HEK293 (cell line): ENCODE results near the gene TRIM47.

Experiments used
- CTCF ChIA-PET: fragments of 350-600 bp; formaldehyde crosslinking; extraction: SDS; loops from one replicate; lab custom pipeline; 2021; ENCODE audit warnings: antibody characterized with exemption; lab: Yijun Ruan, JAX
- POLR2A ChIA-PET: fragments of 300-600 bp; formaldehyde crosslinking; extraction: SDS; loops from one replicate; lab custom pipeline; 2020; ENCODE audit warnings: antibody characterized with exemption, inconsistent platforms; lab: Yijun Ruan, JAX
- H3K27ac ChIP-seq: fragments of 200-500 bp; sonication (Bioruptor generic); 2 replicates; pipeline ENCODE4 v1.5.1; 2014; ENCODE audit warnings: low read depth, low read length, control low read depth, inconsistent platforms; ENCODE audit errors: extremely low read depth
- H3K36me3 ChIP-seq, 2 experiments: fragments of 200-500 bp in 1 of 2; sonication (Bioruptor generic) in 1 of 2; 1 replicate in 1 of 2; 2 replicates in 1 of 2; pipeline ENCODE4 v1.5.1; 2014 to 2017; ENCODE audit warnings: inconsistent platforms in 2 of 2, low read length in 2 of 2; ENCODE audit not compliant: control insufficient read depth in 2 of 2, insufficient read depth in 1 of 2
- H3K4me1 ChIP-seq: fragments of 200-500 bp; sonication (Bioruptor generic); 2 replicates; pipeline ENCODE4 v1.5.1; 2014; ENCODE audit warnings: mild to moderate bottlenecking, low read length, inconsistent platforms; ENCODE audit not compliant: control insufficient read depth, insufficient read depth
- H3K4me3 ChIP-seq: 2 replicates; pipeline ENCODE4 v1.5.1; 2011; ENCODE audit warnings: low read depth, mild to moderate bottlenecking, control low read depth, low read length, moderate library complexity
- H3K9me3 ChIP-seq: fragments of 200-500 bp; sonication (Bioruptor generic); 2 replicates; pipeline ENCODE4 v1.5.1; 2014; ENCODE audit warnings: low read depth, low read length, inconsistent platforms; ENCODE audit not compliant: control insufficient read depth, insufficient read depth
- AEBP2 ChIP-seq: fragments of 450-650 bp; formaldehyde crosslinking; IDR thresholded peaks from 2 replicates; pipeline ENCODE4 v1.5.1; 2016; ENCODE audit warnings: missing biosample characterization, missing genetic modification characterization, borderline replicate concordance
- HOXA7 ChIP-seq: sonication (generic); formaldehyde crosslinking; IDR thresholded peaks from 2 replicates; pipeline ENCODE4 v1.8.1; 2022; ENCODE audit warnings: missing genetic modification reagents, borderline replicate concordance
- KLF1 ChIP-seq: fragments of 450-650 bp; formaldehyde crosslinking; IDR thresholded peaks from 2 replicates; pipeline ENCODE4 v1.5.1; 2016; ENCODE audit warnings: missing biosample characterization, missing genetic modification characterization
- KLF17 ChIP-seq: fragments of 450-650 bp; formaldehyde crosslinking; IDR thresholded peaks from 2 replicates; pipeline ENCODE4 v1.5.1; 2016; ENCODE audit warnings: missing biosample characterization, missing genetic modification characterization
- PRDM4 ChIP-seq: fragments of 450-650 bp; formaldehyde crosslinking; IDR thresholded peaks from 2 replicates; pipeline ENCODE4 v1.5.1; 2017; ENCODE audit warnings: missing biosample characterization, missing genetic modification characterization
- SCRT2 ChIP-seq: fragments of 450-650 bp; formaldehyde crosslinking; IDR thresholded peaks from 2 replicates; pipeline ENCODE4 v1.5.1; 2016; ENCODE audit warnings: missing biosample characterization, missing genetic modification characterization
- SP7 ChIP-seq: fragments of 450-650 bp; formaldehyde crosslinking; IDR thresholded peaks from 2 replicates; pipeline ENCODE4 v1.5.1; 2016; ENCODE audit warnings: missing biosample characterization, missing genetic modification characterization
- ZBTB1 ChIP-seq: fragments of 450-650 bp; formaldehyde crosslinking; IDR thresholded peaks from 2 replicates; pipeline ENCODE4 v1.5.1; 2016; ENCODE audit warnings: missing biosample characterization, missing genetic modification characterization
- ZBTB26 ChIP-seq: fragments of 450-650 bp; formaldehyde crosslinking; optimal IDR thresholded peaks from 2 replicates; pipeline ENCODE3; 2016; ENCODE audit warnings: missing biosample characterization, mild to moderate bottlenecking, missing genetic modification characterization
- ZBTB8A ChIP-seq: fragments of 450-650 bp; formaldehyde crosslinking; IDR thresholded peaks from 2 replicates; pipeline ENCODE4 v1.5.1; 2016; ENCODE audit warnings: missing biosample characterization, missing genetic modification characterization
- ZFHX2 ChIP-seq: fragments of 450-650 bp; formaldehyde crosslinking; conservative IDR thresholded peaks from 2 replicates; pipeline ENCODE4 v1.5.1; 2016; ENCODE audit warnings: missing biosample characterization, missing genetic modification characterization
- ZNF146 ChIP-seq: fragments of 450-650 bp; formaldehyde crosslinking; IDR thresholded peaks from 2 replicates; pipeline ENCODE4 v1.5.1; 2016; ENCODE audit warnings: missing biosample characterization, missing genetic modification characterization
- ZNF169 ChIP-seq: fragments of 450-650 bp; formaldehyde crosslinking; IDR thresholded peaks from 2 replicates; pipeline ENCODE4 v1.5.1; 2016; ENCODE audit warnings: missing biosample characterization, missing genetic modification characterization
- ZNF174 ChIP-seq: fragments of 450-650 bp; formaldehyde crosslinking; IDR thresholded peaks from 2 replicates; pipeline ENCODE4 v1.5.0; 2017; ENCODE audit warnings: missing biosample characterization, mild to moderate bottlenecking, missing genetic modification characterization
- ZNF221 ChIP-seq: fragments of 450-650 bp; formaldehyde crosslinking; IDR thresholded peaks from 2 replicates; pipeline ENCODE4 v1.5.1; 2017; ENCODE audit warnings: missing biosample characterization, missing genetic modification characterization, borderline replicate concordance
- ZNF248 ChIP-seq: fragments of 450-650 bp; formaldehyde crosslinking; IDR thresholded peaks from 2 replicates; pipeline ENCODE4 v1.5.1; 2017; ENCODE audit warnings: missing biosample characterization, missing genetic modification characterization
- ZNF311 ChIP-seq: fragments of 450-650 bp; formaldehyde crosslinking; IDR thresholded peaks from 2 replicates; pipeline ENCODE4 v1.5.1; 2017; ENCODE audit warnings: missing biosample characterization, missing genetic modification characterization, borderline replicate concordance
- ZNF350 ChIP-seq: fragments of 450-650 bp; formaldehyde crosslinking; IDR thresholded peaks from 2 replicates; pipeline ENCODE4 v1.5.0; 2017; ENCODE audit warnings: missing biosample characterization, mild to moderate bottlenecking, missing genetic modification characterization
- ZNF626 ChIP-seq: fragments of 450-650 bp; sonication (Bioruptor Pico); formaldehyde crosslinking; IDR thresholded peaks from 2 replicates; pipeline ENCODE4 v1.5.1; 2018; ENCODE audit warnings: missing biosample characterization, missing genetic modification characterization, inconsistent platforms
- ZNF629 ChIP-seq: fragments of 450-650 bp; formaldehyde crosslinking; IDR thresholded peaks from 2 replicates; pipeline ENCODE4 v1.5.1; 2017; ENCODE audit warnings: missing biosample characterization, missing genetic modification characterization
- ZNF654 ChIP-seq: fragments of 450-650 bp; formaldehyde crosslinking; IDR thresholded peaks from 2 replicates; pipeline ENCODE4 v1.5.1; 2016; ENCODE audit warnings: low read depth, missing biosample characterization, missing genetic modification characterization
- ZNF670 ChIP-seq: fragments of 450-650 bp; formaldehyde crosslinking; IDR thresholded peaks from 2 replicates; pipeline ENCODE4 v1.5.1; 2016; ENCODE audit warnings: missing biosample characterization, missing genetic modification characterization, low read depth
- ZSCAN30 ChIP-seq: fragments of 450-650 bp; IDR thresholded peaks from 2 replicates; pipeline ENCODE4 v1.5.1; 2018; ENCODE audit warnings: missing biosample characterization, mild to moderate bottlenecking, missing genetic modification characterization, moderate library complexity

The TRIM47 gene

GRCh38 chr17:75909051-75909811, 30.9 kb upstream of the TRIM47 start:
- Histone ChIP-seq H3K27ac (peak overlapping the region; percentile 17; the same call in 1 of the 2 replicates), H3K36me3 (peaks cover 13 to 47% of the 10 kb centered on the region in 2 experiments; a peak in 2 of 3 replicates), H3K4me1 (no peaks in the 10 kb centered on the region; the same call in 1 of the 2 replicates), H3K4me3 (no peak overlapping the region), H3K9me3 (no peaks in the 10 kb centered on the region)
- ChIA-PET POLR2A (interaction anchor here (0.6 to 1.5 kb wide), 2 partner anchors 54 to 480 kb away, joined by 3 read pairs; partner anchors contain the start of gene WBP2), CTCF (interaction anchor here (2.3 to 11.4 kb wide), 3 partner anchors 18 to 104 kb away, joined by 9 to 224 read pairs (median 13); partner anchors contain the start of gene CDK3)
- TF ChIP-seq ZNF629 (tag by site-specific recombination): no peak
- TF ChIP-seq ZSCAN30 (tag by site-specific recombination): no peak
- no peak for TF ChIP-seq AEBP2 (tag by site-specific recombination)
- no peak for TF ChIP-seq ZFHX2
- no peak for TF ChIP-seq ZBTB26
- no peak for TF ChIP-seq HOXA7 (CRISPR knock-in tag)
- no peak for TF ChIP-seq ZNF670 (tag by site-specific recombination)
- no peak for TF ChIP-seq ZNF626 (tag by site-specific recombination)
- no peak for TF ChIP-seq ZNF654 (tag by site-specific recombination)
- TF ChIP-seq ZNF350: no peak
- TF ChIP-seq SCRT2: no peak
- no peak for TF ChIP-seq PRDM4
- no peak for TF ChIP-seq ZNF169 (tag by site-specific recombination)

- H3K9me3 ChIP-seq: no peaks in the 10 kb centered on the region
- H3K27ac ChIP-seq: no peak overlapping the region
- POLR2A ChIA-PET: no interaction called here
- peaks cover 7% of the 10 kb centered on the region for H3K4me1 ChIP-seq
- CTCF ChIA-PET: interaction anchor here (0.6 to 11.4 kb wide), 4 partner anchors 8 to 94 kb away, joined by 3 to 224 read pairs (median 10); partner anchors contain the start of gene CDK3
- H3K36me3 ChIP-seq: peaks cover 14 to 38% of the 10 kb centered on the region in 2 experiments; a peak in 2 of 3 replicates
- no peak overlapping the region for H3K4me3 ChIP-seq
- peak; percentile 74 for TF ChIP-seq SP7
- no peak for TF ChIP-seq ZNF311 (tag by site-specific recombination)
- peak; percentile 55 for TF ChIP-seq ZBTB8A (tag by site-specific recombination)
- TF ChIP-seq ZNF174 (tag by site-specific recombination): no peak
- TF ChIP-seq KLF17 (tag by site-specific recombination): peak; percentile 31; the same call in 1 of the 2 replicates
- no peak for TF ChIP-seq ZNF248
- TF ChIP-seq ZNF221 (tag by site-specific recombination): no peak
- TF ChIP-seq KLF1 (tag by site-specific recombination): peak; percentile 83
- TF ChIP-seq ZBTB1 (tag by site-specific recombination): no peak
- TF ChIP-seq ZNF146: no peak
These were observed 29.8 kb upstream of the TRIM47 start for GRCh38 chr17:75908201-75908600.
